ENCODE results near the gene TARP.

TARP gene

DNA sequence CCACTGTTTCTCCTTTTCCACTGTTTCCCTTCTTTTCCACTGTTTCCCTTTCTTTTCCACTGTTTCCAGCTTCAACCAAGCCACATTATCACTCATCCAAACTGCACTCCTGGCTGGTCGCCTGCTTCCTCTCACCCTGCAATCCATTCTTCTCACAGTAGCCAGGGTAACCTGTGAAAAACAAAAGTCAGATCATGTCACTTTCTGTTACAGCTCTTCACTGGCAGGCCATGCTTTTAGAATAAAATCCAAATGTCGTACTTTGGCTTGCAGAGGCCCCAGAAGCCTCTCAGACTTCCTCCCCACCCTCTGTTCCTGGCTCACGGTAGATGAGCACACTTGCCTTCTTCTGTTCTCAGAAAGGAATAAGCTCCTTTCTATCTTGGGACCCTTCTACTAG lies 61.5 kb downstream of the TARP start:
- no peak for DNase-seq

DNA sequence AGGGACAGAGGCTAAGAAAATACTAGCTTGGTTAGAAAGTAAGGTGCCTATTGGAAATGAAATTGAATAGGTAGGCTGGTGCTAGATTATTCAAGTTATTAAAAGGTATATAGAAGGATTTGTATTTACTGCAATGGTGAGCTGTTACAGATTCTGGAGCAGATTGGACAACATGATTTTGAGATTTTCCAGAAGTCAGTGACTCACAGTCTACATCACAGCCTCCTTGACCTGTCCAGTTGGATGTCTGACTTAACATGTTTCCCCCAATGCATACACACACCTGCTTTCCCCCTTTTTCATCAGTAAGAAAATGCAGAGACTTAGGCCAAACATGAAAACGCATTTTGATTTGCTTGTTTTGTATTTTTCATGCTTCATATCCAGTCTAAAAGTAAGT lies 62.0 kb downstream of the TARP start:
- DNase-seq = no peak

All from stimulated activated CD4-positive, alpha-beta T cell treated with anti-CD3 and anti-CD28 coated beads, Interleukin-12 subunit alpha, Interleukin-12 subunit beta, amount 100 ng/mL, for 4 hours (primary cell).